AG09309 (cell line): ENCODE data around the gene NDUFV1.
A peak's percentile ranks its signal among the peaks of the same experiment; 100 is the strongest.

Experiments
- DNase-seq: peaks from one replicate; pipeline ENCODE4 v3.0.0-alpha.2; 2010; ENCODE audit warnings: low read depth
- H3K4me3 ChIP-seq: 2 replicates; pipeline ENCODE4 v1.5.1; 2011; ENCODE audit warnings: mild to moderate bottlenecking, low read depth, low read length, moderate library complexity; ENCODE audit not compliant: control insufficient read depth
- TF ChIP-seq, protein P1 (sequence below): IDR thresholded peaks from 2 replicates; pipeline ENCODE4 v1.5.1; 2011; ENCODE audit warnings: mild to moderate bottlenecking, low read depth, low read length, inconsistent platforms; ENCODE audit not compliant: insufficient read depth, control insufficient read depth; ENCODE audit errors: missing control alignments

NDUFV1 gene

DNA sequence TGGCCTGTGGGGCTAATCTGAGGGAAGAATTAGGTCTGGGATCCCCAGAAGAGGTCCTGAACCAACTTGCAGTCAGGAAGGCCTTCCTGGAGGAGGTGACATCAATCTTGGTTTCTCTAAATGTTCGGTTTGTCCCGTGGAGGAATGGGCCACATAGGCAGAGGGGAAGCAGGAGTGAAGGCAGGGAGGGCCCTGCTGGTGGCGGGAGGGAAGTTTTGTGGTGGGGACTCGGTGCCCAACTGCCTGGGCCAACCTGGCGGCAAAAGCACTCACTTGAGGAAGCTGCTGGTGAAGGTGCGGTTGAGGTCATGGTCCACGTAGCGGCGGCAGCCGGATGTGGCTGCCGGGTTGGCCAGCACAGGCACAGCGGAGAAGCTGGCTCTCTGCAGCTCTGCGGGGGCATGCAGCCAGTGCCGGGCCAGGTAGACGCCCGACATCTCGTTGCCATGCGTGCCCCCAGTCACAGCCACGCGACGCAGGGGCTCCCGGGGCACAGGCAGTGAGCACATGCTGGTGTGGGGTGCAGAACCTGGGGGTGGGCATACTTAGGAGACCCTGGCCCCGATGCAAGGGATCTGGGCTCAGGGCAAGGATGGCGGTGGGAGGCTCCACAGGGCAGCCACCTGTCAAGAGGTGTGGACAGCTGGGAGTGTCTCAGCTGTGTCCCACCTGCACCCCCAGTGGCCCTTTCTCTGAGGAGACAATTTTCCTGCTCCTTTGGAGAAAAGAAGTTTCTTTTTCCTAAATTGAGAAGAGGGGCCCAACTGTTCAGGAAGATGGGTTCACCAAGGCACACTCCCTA, 40.0 kb downstream of the NDUFV1 start:
- DNase-seq: no peak
- no peak overlapping the region for H3K4me3 ChIP-seq
- TF ChIP-seq, protein P1, sequence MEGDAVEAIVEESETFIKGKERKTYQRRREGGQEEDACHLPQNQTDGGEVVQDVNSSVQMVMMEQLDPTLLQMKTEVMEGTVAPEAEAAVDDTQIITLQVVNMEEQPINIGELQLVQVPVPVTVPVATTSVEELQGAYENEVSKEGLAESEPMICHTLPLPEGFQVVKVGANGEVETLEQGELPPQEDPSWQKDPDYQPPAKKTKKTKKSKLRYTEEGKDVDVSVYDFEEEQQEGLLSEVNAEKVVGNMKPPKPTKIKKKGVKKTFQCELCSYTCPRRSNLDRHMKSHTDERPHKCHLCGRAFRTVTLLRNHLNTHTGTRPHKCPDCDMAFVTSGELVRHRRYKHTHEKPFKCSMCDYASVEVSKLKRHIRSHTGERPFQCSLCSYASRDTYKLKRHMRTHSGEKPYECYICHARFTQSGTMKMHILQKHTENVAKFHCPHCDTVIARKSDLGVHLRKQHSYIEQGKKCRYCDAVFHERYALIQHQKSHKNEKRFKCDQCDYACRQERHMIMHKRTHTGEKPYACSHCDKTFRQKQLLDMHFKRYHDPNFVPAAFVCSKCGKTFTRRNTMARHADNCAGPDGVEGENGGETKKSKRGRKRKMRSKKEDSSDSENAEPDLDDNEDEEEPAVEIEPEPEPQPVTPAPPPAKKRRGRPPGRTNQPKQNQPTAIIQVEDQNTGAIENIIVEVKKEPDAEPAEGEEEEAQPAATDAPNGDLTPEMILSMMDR: no peak

DNA sequence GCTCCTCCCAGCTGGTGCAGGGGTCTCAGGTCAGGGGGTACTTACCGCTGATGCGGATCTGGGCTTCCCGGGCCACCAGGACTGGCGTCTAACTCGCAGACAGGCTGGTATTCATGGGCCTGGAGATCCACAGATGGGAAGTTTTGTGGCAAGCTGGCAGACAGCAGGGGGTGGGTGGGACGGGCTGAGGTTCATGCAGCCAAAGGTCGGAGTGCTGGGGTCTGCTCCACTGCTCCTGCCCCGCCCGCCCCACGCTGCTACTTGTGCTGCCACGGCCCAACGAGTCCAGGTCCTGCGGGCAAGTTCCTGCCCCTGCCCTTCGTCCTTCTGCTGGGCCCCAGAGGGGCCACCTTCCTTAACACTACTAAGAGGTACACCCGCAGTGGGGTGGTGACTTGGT, 40.7 kb downstream of the NDUFV1 start:
- no peak for DNase-seq
- TF ChIP-seq, protein P1: no peak
- no peak overlapping the region for H3K4me3 ChIP-seq

DNA sequence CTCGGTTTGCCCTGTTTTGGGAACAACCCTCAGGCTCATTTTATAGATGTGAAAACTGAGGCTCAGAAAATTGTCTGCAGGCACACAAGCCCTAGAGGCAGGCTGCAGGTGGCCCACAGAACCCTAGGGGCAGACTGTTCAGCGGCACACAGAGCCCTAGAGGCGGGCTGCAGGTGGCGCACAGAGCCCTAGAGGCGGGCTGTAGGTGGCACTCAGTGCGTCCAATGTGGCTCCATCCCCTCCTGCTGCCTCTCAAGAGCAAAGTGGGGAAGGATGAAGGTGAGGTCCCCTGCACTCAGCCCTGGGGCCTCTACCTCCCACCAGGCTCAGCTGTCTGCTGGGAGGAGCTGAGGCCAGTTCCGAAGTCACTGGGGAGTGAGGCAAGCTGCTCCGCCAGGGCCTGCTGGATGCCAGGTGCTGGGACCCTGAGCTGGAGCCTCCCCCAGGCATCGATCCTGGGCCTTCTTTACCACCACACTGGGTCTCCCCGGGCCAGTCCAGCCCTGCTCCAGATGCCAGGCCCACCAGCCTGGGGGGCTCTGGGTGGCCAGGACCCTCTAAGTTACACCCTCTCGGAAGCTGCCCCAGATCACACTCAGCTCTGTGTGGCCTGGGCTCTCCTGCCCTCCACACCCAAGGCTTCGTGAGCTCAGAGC, 41.5 kb downstream of the NDUFV1 start:
- TF ChIP-seq, protein P1: peak; percentile 20
- no peak overlapping the region for H3K4me3 ChIP-seq
- DNase-seq: no peak

DNA sequence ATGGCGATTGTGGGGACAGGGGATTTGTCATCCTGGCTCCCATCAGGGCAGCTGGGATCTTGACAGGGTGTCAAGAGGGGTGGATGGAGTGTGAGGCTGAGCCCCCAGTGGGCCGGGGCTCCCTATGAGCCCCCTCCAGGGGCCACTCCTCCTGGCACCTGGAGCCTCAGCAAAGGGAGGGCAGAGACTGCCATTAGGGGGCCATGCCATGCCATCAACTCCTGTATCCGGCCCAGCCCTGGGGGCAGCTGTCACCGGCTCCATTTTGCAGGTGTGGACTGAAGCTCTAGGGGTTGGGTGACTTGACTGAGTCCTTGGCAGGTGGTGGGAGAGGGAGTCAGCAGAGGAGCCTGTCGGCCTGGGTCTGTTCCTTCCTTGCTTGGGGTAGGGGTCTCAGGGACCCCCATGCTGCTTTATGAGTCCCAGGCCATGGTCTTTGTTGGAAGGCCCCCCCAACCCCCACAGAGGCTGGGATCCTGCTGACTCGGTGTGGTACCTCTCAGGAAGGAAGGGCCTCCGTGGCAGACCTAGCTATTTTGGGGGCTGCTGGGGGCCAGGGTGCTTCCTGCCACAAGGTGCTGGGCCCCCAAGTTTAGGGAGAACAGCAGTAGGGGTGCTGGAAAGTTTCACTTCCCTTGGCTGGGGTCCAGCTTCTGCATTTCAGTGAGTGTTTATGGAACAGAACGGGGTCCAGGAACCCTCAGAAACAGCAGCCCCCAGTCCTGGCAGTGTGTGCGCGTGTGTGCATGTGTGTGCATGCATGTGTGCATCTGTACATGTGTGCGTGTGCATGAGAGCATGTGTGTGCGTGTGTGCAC, 42.3 kb downstream of the NDUFV1 start:
- no peak overlapping the region for H3K4me3 ChIP-seq
- TF ChIP-seq, protein P1: no peak
- DNase-seq: no peak

DNA sequence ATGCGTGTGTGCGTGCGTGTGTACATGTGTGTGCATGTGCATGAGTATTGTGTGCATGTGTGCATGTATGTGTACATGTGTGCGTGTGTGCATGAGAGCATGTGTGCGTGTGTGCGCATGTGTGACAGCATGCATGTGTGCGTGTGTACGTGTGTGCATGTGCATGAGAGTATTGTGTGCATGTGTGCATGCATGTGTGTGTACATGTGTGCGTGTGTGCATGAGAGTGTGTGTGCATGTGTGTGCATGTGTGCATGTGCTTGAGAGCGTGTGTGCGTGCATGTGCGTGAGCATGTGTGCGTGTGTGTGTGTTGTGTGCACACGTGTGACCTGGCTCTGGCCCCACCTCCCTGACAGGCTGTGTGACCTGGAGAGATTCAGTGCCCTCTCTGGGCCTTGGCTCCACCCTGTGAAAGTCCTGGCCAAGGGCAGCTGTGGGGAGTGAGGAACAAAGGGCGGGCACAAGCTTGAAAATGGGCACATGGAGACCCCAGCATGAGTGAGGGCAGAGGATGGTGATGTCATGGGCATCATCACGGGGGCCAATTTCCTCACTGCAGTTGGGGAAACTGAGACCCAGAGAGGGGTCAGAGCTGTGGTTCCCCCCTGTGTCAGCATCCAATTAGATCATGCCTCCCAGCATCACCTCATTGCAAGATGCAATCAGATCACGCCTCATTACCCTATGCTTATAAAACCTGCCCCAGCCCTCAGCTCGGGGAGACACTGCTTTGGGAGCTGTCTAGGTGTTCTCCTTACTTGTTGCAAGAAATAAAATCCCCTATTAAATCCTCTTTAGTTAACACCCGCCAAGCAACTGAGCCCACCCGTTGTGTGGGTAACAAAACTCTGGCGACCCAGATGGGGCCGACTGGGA, 43.1 kb downstream of the NDUFV1 start:
- H3K4me3 ChIP-seq: peak overlapping the region; percentile 35
- no peak for DNase-seq
- TF ChIP-seq, protein P1: no peak

DNA sequence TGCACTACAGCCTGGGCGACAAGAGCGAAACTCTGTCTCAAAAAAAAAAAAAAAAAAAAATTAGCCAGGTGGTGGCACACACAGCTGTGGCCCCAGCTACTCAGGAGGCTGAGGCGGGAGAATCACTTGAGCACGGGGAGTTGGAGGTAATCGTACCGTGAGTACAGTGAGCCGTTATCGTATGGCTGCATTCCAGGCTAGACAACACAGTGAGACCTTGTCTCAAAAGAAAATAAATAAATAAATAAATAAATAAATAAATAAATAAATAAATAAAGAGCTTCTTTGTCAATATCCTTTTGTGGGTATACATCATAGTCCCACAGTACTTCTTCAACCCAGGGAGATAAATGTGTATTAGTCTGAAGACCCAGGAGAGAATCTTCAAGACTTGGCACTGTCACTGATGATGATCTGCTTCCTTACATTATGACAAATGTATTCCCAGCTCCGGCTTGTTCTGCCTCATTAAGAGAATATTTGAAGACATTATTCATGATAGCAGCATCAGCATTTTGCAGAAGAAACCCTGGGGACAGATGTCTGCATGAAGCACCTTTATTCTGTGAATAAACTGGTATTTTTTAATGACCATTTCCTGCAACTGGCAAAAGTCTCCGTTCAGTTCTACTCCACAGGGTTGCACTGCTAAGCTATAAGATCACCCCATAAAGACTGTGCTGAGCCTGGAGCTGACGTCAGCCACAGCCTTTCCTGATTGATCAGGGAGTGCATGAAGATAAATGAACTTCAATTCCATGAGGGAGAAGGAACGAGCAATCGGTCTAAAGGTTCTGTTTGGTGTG, 45.4 kb downstream of the NDUFV1 start:
- TF ChIP-seq, protein P1: no peak
- no peak overlapping the region for H3K4me3 ChIP-seq
- DNase-seq: no peak
